Activated T-helper 1 cell treated with anti-CD3 and anti-CD28 coated beads, Interleukin-12 subunit alpha, Interleukin-12 subunit beta, Interleukin-2, Interleukin-4 antibody, amounts not matched to agents 30 ng/mL and 10 ng/mL and 1 ng/mL, durations not matched to agents 14 hours and 24 hours and 36 hours (primary cell): ENCODE measurements around the gene EXOSC5. TPM values are rescaled to one million over a fixed set of nuclear protein-coding genes. Genes with fewer than 3 reads are reported as not detected.

Source experiments
- DNase-seq: peaks from one replicate; pipeline ENCODE4 v3.0.0; 2021; ENCODE audit warnings: low spot score
- H3K27ac Mint-ChIP-seq: one replicate; pipeline ENCODE4 v1.8.0; 2021; ENCODE audit warnings: mild to moderate bottlenecking, mixed read lengths
- H3K27me3 Mint-ChIP-seq: one replicate; pipeline ENCODE4 v1.8.0; 2022; ENCODE audit warnings: mild to moderate bottlenecking, moderate library complexity, mixed read lengths; ENCODE audit not compliant: insufficient read depth
- H3K36me3 Mint-ChIP-seq: one replicate; pipeline ENCODE4 v1.8.0; 2021; ENCODE audit warnings: low read depth, mixed read lengths
- H3K4me1 Mint-ChIP-seq: one replicate; pipeline ENCODE4 v1.8.0; 2021; ENCODE audit warnings: low read depth, mixed read lengths
- H3K4me3 Mint-ChIP-seq: one replicate; pipeline ENCODE4 v1.8.0; 2021; ENCODE audit warnings: mild to moderate bottlenecking, moderate library complexity, mixed read lengths
- H3K9me3 Mint-ChIP-seq: one replicate; pipeline ENCODE4 v1.8.0; 2021; ENCODE audit warnings: mixed read lengths
- intact Hi-C: fragments of 100-400 bp; cut with micrococcal nuclease; formaldehyde crosslinking; loops from one replicate; pipeline ENCODE4 v1.15.1; 2024
- total RNA-seq: library from RNA; stranded (reverse); gene quantifications from 2 replicates; pipeline ENCODE4 v1.2.3, GENCODE V29; 2022

The EXOSC5 gene
- total RNA-seq, 1 donor from 2014 or later = 66.6 TPM

GRCh38 chr19:41422955-41423354 lies 25.8 kb upstream of the EXOSC5 start:
- DNase-seq = no peak
- Mint-ChIP-seq H3K27me3 (no peaks in the 10 kb centered on the region), H3K9me3 (no peaks in the 10 kb centered on the region), H3K27ac (no peak overlapping the region), H3K4me1 (peaks cover 5% of the 10 kb centered on the region), H3K36me3 (peaks cover 23% of the 10 kb centered on the region), H3K4me3 (no peak overlapping the region)
- intact Hi-C loops = no loop called here

- Mint-ChIP-seq H3K4me3 (no peak overlapping the region), H3K36me3 (peaks cover 23% of the 10 kb centered on the region), H3K9me3 (no peaks in the 10 kb centered on the region), H3K27me3 (no peaks in the 10 kb centered on the region), H3K4me1 (no peaks in the 10 kb centered on the region), H3K27ac (no peak overlapping the region)
- intact Hi-C loops = no loop called here
- DNase-seq = no peak
These were observed 25.3 kb upstream of the EXOSC5 start for GRCh38 chr19:41422456-41422855.

GRCh38 chr19:41421973-41422372 lies 24.8 kb upstream of the EXOSC5 start:
- Mint-ChIP-seq H3K4me1 (no peaks in the 10 kb centered on the region), H3K36me3 (peaks cover 26% of the 10 kb centered on the region), H3K9me3 (no peaks in the 10 kb centered on the region), H3K27ac (no peak overlapping the region), H3K4me3 (no peak overlapping the region), H3K27me3 (no peaks in the 10 kb centered on the region)
- intact Hi-C loops = no loop called here
- no peak for DNase-seq

GRCh38 chr19:41421314-41421713 lies 24.2 kb upstream of the EXOSC5 start:
- Mint-ChIP-seq H3K27ac (no peak overlapping the region), H3K4me1 (no peaks in the 10 kb centered on the region), H3K27me3 (no peaks in the 10 kb centered on the region), H3K9me3 (no peaks in the 10 kb centered on the region), H3K4me3 (no peak overlapping the region), H3K36me3 (peaks cover 26% of the 10 kb centered on the region)
- DNase-seq = no peak
- intact Hi-C loops = no loop called here

GRCh38 chr19:41420101-41420880 lies 23.1 kb upstream of the EXOSC5 start:
- Mint-ChIP-seq H3K36me3 (peaks cover 24% of the 10 kb centered on the region), H3K9me3 (no peaks in the 10 kb centered on the region), H3K4me3 (no peak overlapping the region), H3K4me1 (no peaks in the 10 kb centered on the region), H3K27me3 (no peaks in the 10 kb centered on the region), H3K27ac (no peak overlapping the region)
- DNase-seq = no peak
- intact Hi-C loops = no loop called here

GRCh38 chr19:41416194-41416674 lies 19.1 kb upstream of the EXOSC5 start:
- Mint-ChIP-seq H3K4me1 (no peaks in the 10 kb centered on the region), H3K27me3 (no peaks in the 10 kb centered on the region), H3K9me3 (no peaks in the 10 kb centered on the region), H3K36me3 (peaks cover 28% of the 10 kb centered on the region), H3K27ac (no peak overlapping the region), H3K4me3 (no peak overlapping the region)
- no peak for DNase-seq
- intact Hi-C loops = no loop called here

- H3K36me3 Mint-ChIP-seq = peaks cover 24% of the 10 kb centered on the region
- DNase-seq = no peak
- intact Hi-C loops = no loop called here
- no peak overlapping the region for H3K27ac Mint-ChIP-seq
- H3K4me3 Mint-ChIP-seq = no peak overlapping the region
- no peaks in the 10 kb centered on the region for H3K27me3 Mint-ChIP-seq
- H3K9me3 Mint-ChIP-seq = no peaks in the 10 kb centered on the region
- H3K4me1 Mint-ChIP-seq = no peaks in the 10 kb centered on the region
These were observed 18.0 kb upstream of the EXOSC5 start for GRCh38 chr19:41415154-41415571.

- no peak overlapping the region for H3K4me3 Mint-ChIP-seq
- H3K9me3 Mint-ChIP-seq = no peaks in the 10 kb centered on the region
- intact Hi-C loops = no loop called here
- no peaks in the 10 kb centered on the region for H3K27me3 Mint-ChIP-seq
- H3K27ac Mint-ChIP-seq = no peak overlapping the region
- peaks cover 24% of the 10 kb centered on the region for H3K36me3 Mint-ChIP-seq
- DNase-seq = no peak
- H3K4me1 Mint-ChIP-seq = no peaks in the 10 kb centered on the region
These were observed 17.3 kb upstream of the EXOSC5 start for GRCh38 chr19:41414461-41414860.

- no peaks in the 10 kb centered on the region for H3K9me3 Mint-ChIP-seq
- H3K4me1 Mint-ChIP-seq = no peaks in the 10 kb centered on the region
- no peaks in the 10 kb centered on the region for H3K27me3 Mint-ChIP-seq
- peaks cover 21% of the 10 kb centered on the region for H3K36me3 Mint-ChIP-seq
- H3K27ac Mint-ChIP-seq = no peak overlapping the region
- H3K4me3 Mint-ChIP-seq = no peak overlapping the region
- intact Hi-C loops = no loop called here
- DNase-seq = no peak
These were observed 16.8 kb upstream of the EXOSC5 start for GRCh38 chr19:41413947-41414346.

GRCh38 chr19:41412953-41413352 lies 15.8 kb upstream of the EXOSC5 start:
- Mint-ChIP-seq H3K27me3 (no peaks in the 10 kb centered on the region), H3K27ac (no peak overlapping the region), H3K4me3 (no peak overlapping the region), H3K4me1 (no peaks in the 10 kb centered on the region), H3K9me3 (no peaks in the 10 kb centered on the region), H3K36me3 (peaks cover 16% of the 10 kb centered on the region)
- no peak for DNase-seq
- intact Hi-C loops = no loop called here

GRCh38 chr19:41411968-41412265 lies 14.8 kb upstream of the EXOSC5 start:
- intact Hi-C loops = no loop called here
- Mint-ChIP-seq H3K4me3 (no peak overlapping the region), H3K27me3 (no peaks in the 10 kb centered on the region), H3K4me1 (no peaks in the 10 kb centered on the region), H3K9me3 (no peaks in the 10 kb centered on the region), H3K36me3 (peaks cover 13% of the 10 kb centered on the region), H3K27ac (no peak overlapping the region)
- DNase-seq = no peak

GRCh38 chr19:41411100-41411967 lies 14.2 kb upstream of the EXOSC5 start:
- intact Hi-C loops = no loop called here
- Mint-ChIP-seq H3K36me3 (peaks cover 13% of the 10 kb centered on the region), H3K9me3 (no peaks in the 10 kb centered on the region), H3K27me3 (no peaks in the 10 kb centered on the region), H3K4me3 (no peak overlapping the region), H3K4me1 (no peaks in the 10 kb centered on the region), H3K27ac (no peak overlapping the region)
- DNase-seq = no peak

- peaks cover 13% of the 10 kb centered on the region for H3K36me3 Mint-ChIP-seq
- H3K9me3 Mint-ChIP-seq = no peaks in the 10 kb centered on the region
- DNase-seq = no peak
- intact Hi-C loops = no loop called here
- H3K4me3 Mint-ChIP-seq = no peak overlapping the region
- no peaks in the 10 kb centered on the region for H3K27me3 Mint-ChIP-seq
- no peaks in the 10 kb centered on the region for H3K4me1 Mint-ChIP-seq
- H3K27ac Mint-ChIP-seq = no peak overlapping the region
These were observed 13.3 kb upstream of the EXOSC5 start for GRCh38 chr19:41410336-41411054.
